Measurements from ENCODE around the gene CHAT.

GRCh38 chr10:49618821-49619220 is 5.0 kb downstream of the CHAT start:
- no peak for TF ChIP-seq CTCF (IDR thresholded peaks at IDR 0.05)
- TF ChIP-seq POLR2A (IDR thresholded peaks at IDR 0.05): no peak

Measured in body of pancreas (tissue), 4 donors.